A549 (cell line): Measurements from ENCODE around the gene NPHP1. TPM values are rescaled to one million over a fixed set of nuclear protein-coding genes. Genes with fewer than 3 reads are reported as not detected.

Source experiments
- ATOH8 ChIP-seq: fragments of 250-450 bp; sonication (Bioruptor Pico); IDR thresholded peaks from 2 replicates; pipeline ENCODE4 v1.5.0; 2020; ENCODE audit warnings: low read depth, mild to moderate bottlenecking, moderate library complexity
- BCL3 ChIP-seq: fragments of >200 bp; sonication (Bioruptor Twin); formaldehyde crosslinking; IDR thresholded peaks from 3 replicates; pipeline ENCODE4 v1.6.1; 2016
- CBX2 ChIP-seq: fragments of 200-600 bp; sonication (generic); IDR thresholded peaks from 2 replicates; pipeline ENCODE4 v1.6.1; 2016; ENCODE audit warnings: low read depth, mild to moderate bottlenecking, borderline replicate concordance
- CBX8 ChIP-seq: fragments of 200-600 bp; sonication (generic); IDR thresholded peaks from 2 replicates; pipeline ENCODE4 v1.6.1; 2016
- EHF ChIP-seq: fragments of 250-450 bp; sonication (Bioruptor Pico); IDR thresholded peaks from 2 replicates; pipeline ENCODE4 v1.5.0; 2020; ENCODE audit warnings: mild to moderate bottlenecking
- EHMT2 ChIP-seq: fragments of 200-600 bp; sonication (generic); IDR thresholded peaks from 2 replicates; pipeline ENCODE4 v1.6.1; 2016; ENCODE audit warnings: antibody characterized with exemption, low read depth, mild to moderate bottlenecking, moderate library complexity
- EP300 ChIP-seq, 2 experiments: fragments of >200 bp; sonication (Bioruptor Twin); formaldehyde crosslinking; IDR thresholded peaks; 2 replicates in 1 of 2; 3 replicates in 1 of 2; pipeline ENCODE4 v1.6.1; 2016 to 2017
- FOSB ChIP-seq: fragments of 250-450 bp; sonication (Bioruptor Pico); IDR thresholded peaks from 2 replicates; pipeline ENCODE4 v1.5.0; 2020; ENCODE audit warnings: mild to moderate bottlenecking, moderate library complexity
- FOSL2 ChIP-seq, 2 experiments: fragments of 450-650 bp in 1 of 2; fragments of >200 bp in 1 of 2; sonication (Bioruptor Twin) in 1 of 2; formaldehyde crosslinking; IDR thresholded peaks; 2 replicates each; pipeline versions ENCODE4 v1.5.0 to v1.6.1; 2016 to 2020; ENCODE audit warnings: mild to moderate bottlenecking in 1 of 2, moderate library complexity in 1 of 2
- FOXS1 ChIP-seq: fragments of 250-450 bp; sonication (Bioruptor Pico); IDR thresholded peaks from 2 replicates; pipeline ENCODE4 v1.5.0; 2020; ENCODE audit warnings: mild to moderate bottlenecking, moderate library complexity
- GATA3 ChIP-seq: IDR thresholded peaks from 2 replicates; pipeline ENCODE4 v1.6.1; 2012; ENCODE audit warnings: borderline replicate concordance
- HDAC2 ChIP-seq: fragments of 200-600 bp; sonication (generic); IDR thresholded peaks from 2 replicates; pipeline ENCODE4 v1.6.1; 2016
- HEYL ChIP-seq: fragments of 250-450 bp; sonication (Bioruptor Pico); IDR thresholded peaks from 2 replicates; pipeline ENCODE4 v1.8.0; 2021; ENCODE audit warnings: mild to moderate bottlenecking, moderate library complexity
- HMGXB4 ChIP-seq: fragments of 250-450 bp; sonication (Bioruptor Pico); IDR thresholded peaks from 2 replicates; pipeline ENCODE4 v1.5.0; 2021; ENCODE audit warnings: mild to moderate bottlenecking, moderate library complexity, borderline replicate concordance
- HOXA7 ChIP-seq: fragments of 250-450 bp; sonication (Bioruptor Pico); IDR thresholded peaks from 2 replicates; pipeline ENCODE4 v1.5.0; 2020; ENCODE audit warnings: mild to moderate bottlenecking, moderate library complexity
- HOXB13 ChIP-seq: fragments of 250-450 bp; sonication (Bioruptor Pico); IDR thresholded peaks from 2 replicates; pipeline ENCODE4 v1.5.0; 2020; ENCODE audit warnings: low read depth, mild to moderate bottlenecking, moderate library complexity
- HOXB5 ChIP-seq: fragments of 250-450 bp; sonication (Bioruptor Pico); IDR thresholded peaks from 2 replicates; pipeline ENCODE4 v1.5.0; 2020; ENCODE audit warnings: mild to moderate bottlenecking, moderate library complexity
- MAFK ChIP-seq: fragments of 450-650 bp; IDR thresholded peaks from 2 replicates; pipeline ENCODE4 v1.6.1; 2014; ENCODE audit not compliant: partially characterized antibody
- MYC ChIP-seq: IDR thresholded peaks from 2 replicates; pipeline ENCODE4 v1.6.1; 2012; ENCODE audit warnings: mild to moderate bottlenecking, inconsistent platforms, low read length, improper control_type of control experiment, borderline replicate concordance
- NPAS2 ChIP-seq: fragments of 250-450 bp; sonication (Bioruptor Pico); IDR thresholded peaks from 2 replicates; pipeline ENCODE4 v1.8.0; 2022; ENCODE audit warnings: mild to moderate bottlenecking, moderate library complexity, borderline replicate concordance
- NR3C1 ChIP-seq: fragments of >200 bp; sonication (Bioruptor Twin); formaldehyde crosslinking; IDR thresholded peaks from 3 replicates; pipeline ENCODE4 v1.6.1; 2017
- PBX3 ChIP-seq: IDR thresholded peaks from 2 replicates; pipeline ENCODE4 v1.6.1; 2012
- POLR2A ChIP-seq: IDR thresholded peaks from 2 replicates; pipeline ENCODE4 v1.6.1; 2012; ENCODE audit warnings: mild to moderate bottlenecking, low read length
- POLR2AphosphoS2 ChIP-seq: conservative IDR thresholded peaks from 2 replicates; pipeline ENCODE4 v1.6.1; 2012; ENCODE audit warnings: low read length, improper control_type of control experiment, inconsistent platforms
- RARB ChIP-seq: fragments of 250-450 bp; sonication (Bioruptor Pico); IDR thresholded peaks from 2 replicates; pipeline ENCODE4 v1.8.0; 2021; ENCODE audit warnings: mild to moderate bottlenecking, moderate library complexity
- REST ChIP-seq: fragments of 200-600 bp; sonication (generic); IDR thresholded peaks from 2 replicates; pipeline ENCODE4 v1.6.1; 2016; ENCODE audit warnings: antibody characterized with exemption, mild to moderate bottlenecking, moderate library complexity
- RNF2 ChIP-seq: fragments of 200-600 bp; sonication (generic); IDR thresholded peaks from 2 replicates; pipeline ENCODE4 v1.6.1; 2016; ENCODE audit warnings: low read depth, mild to moderate bottlenecking, antibody characterized with exemption, moderate library complexity, borderline replicate concordance
- SMC3 ChIP-seq: fragments of >200 bp; sonication (Bioruptor Twin); formaldehyde crosslinking; IDR thresholded peaks from 3 replicates; pipeline ENCODE4 v1.6.1; 2018; ENCODE audit warnings: inconsistent platforms
- SREBF2 ChIP-seq: fragments of 450-650 bp; IDR thresholded peaks from 2 replicates; pipeline ENCODE4 v1.6.1; 2014; ENCODE audit warnings: mild to moderate bottlenecking, moderate library complexity
- TFCP2L1 ChIP-seq: fragments of 250-450 bp; sonication (Bioruptor Pico); IDR thresholded peaks from 2 replicates; pipeline ENCODE4 v1.5.0; 2021; ENCODE audit warnings: mild to moderate bottlenecking
- TP53 ChIP-seq: fragments of 250-450 bp; sonication (Bioruptor Pico); IDR thresholded peaks from 2 replicates; pipeline ENCODE4 v1.5.0; 2021; ENCODE audit warnings: mild to moderate bottlenecking, moderate library complexity
- USF2 ChIP-seq: fragments of 450-650 bp; IDR thresholded peaks from 2 replicates; pipeline ENCODE4 v1.6.1; 2014; ENCODE audit warnings: antibody characterized with exemption
- ZFP36 ChIP-seq: fragments of 450-650 bp; IDR thresholded peaks from 2 replicates; pipeline ENCODE4 v1.6.1; 2014; ENCODE audit warnings: borderline replicate concordance; ENCODE audit not compliant: partially characterized antibody
- polyA plus RNA-seq, 4 experiments: library from polyadenylated mRNA; depleted of rRNA in 3 of 4; stranded (reverse); fragments of >200 nt; fragmentation: RNase III in 1 of 4; extraction: RNeasy Plus Mini Kit Qiagen cat#74134 plus additional on column Dnase treatment in 1 of 4; gene quantifications; 2 replicates in 3 of 4; 3 replicates in 1 of 4; pipeline ENCODE4 v1.2.3, GENCODE V29; 2011 to 2017

Gene NPHP1
- polyA plus RNA-seq, 2 of the 4 experiments (the other 2 are of a cell fraction) = 8.4 to 15.4 TPM

- TF ChIP-seq PBX3 = peak; percentile 95
- no peak for TF ChIP-seq FOXS1 (CRISPR knock-in tag)
- no peak for TF ChIP-seq RNF2
- TF ChIP-seq SREBF2 = no peak
- TF ChIP-seq BCL3 = peak; percentile 98
- no peak for TF ChIP-seq NPAS2 (CRISPR knock-in tag)
- TF ChIP-seq RARB = peak; percentile 59; the same call in 1 of the 2 replicates
- TF ChIP-seq MAFK = peak; percentile 94
- TF ChIP-seq MYC = no peak; the same call in 1 of the 2 replicates
- peak; percentile 98 to 99 for TF ChIP-seq EP300 (IDR thresholded peaks at IDR 0.05)
- peak; percentile 99 for TF ChIP-seq HOXB5 (CRISPR knock-in tag)
- no peak for TF ChIP-seq CBX8
- TF ChIP-seq REST = no peak
- TF ChIP-seq FOSB (CRISPR knock-in tag) = no peak
- no peak for TF ChIP-seq HDAC2
- TF ChIP-seq TP53 = no peak
- peak; percentile 98 for TF ChIP-seq FOSL2 (IDR thresholded peaks at IDR 0.05)
- peak; percentile 99 for TF ChIP-seq FOSL2 (CRISPR knock-in tag; IDR thresholded peaks at IDR 0.05)
- TF ChIP-seq HMGXB4 (CRISPR knock-in tag) = no peak
- peak; percentile 98 for TF ChIP-seq GATA3
- no peak for TF ChIP-seq POLR2A
- no peak for TF ChIP-seq CBX2
- TF ChIP-seq HOXA7 = no peak
- TF ChIP-seq EHMT2 = no peak
- no peak for TF ChIP-seq NR3C1
- TF ChIP-seq TFCP2L1 (CRISPR knock-in tag) = 0 out of 2 replicates have a peak, but pooled peaks have one; percentile 25
- no peak for TF ChIP-seq POLR2AphosphoS2
- no peak; the same call in 1 of the 2 replicates for TF ChIP-seq HOXB13
- TF ChIP-seq ATOH8 (CRISPR knock-in tag) = peak; percentile 50; the same call in 1 of the 2 replicates
- TF ChIP-seq ZFP36 = peak; percentile 87
- no peak for TF ChIP-seq USF2
- TF ChIP-seq HEYL (CRISPR knock-in tag) = peak; percentile 62; the same call in 1 of the 2 replicates
- no peak for TF ChIP-seq EHF (CRISPR knock-in tag)
- peak; percentile 40; the same call in 2 of the 3 replicates for TF ChIP-seq SMC3
Observed at GRCh38 chr2:110105608-110106467, 99.0 kb downstream of the NPHP1 start (continued).
